GM12873 (cell line): ENCODE results near the gene TESK2.

Source experiments
- TF ChIP-seq, protein P1 (sequence below): IDR thresholded peaks from 2 replicates; pipeline ENCODE4 v1.5.1; 2012; ENCODE audit warnings: low read depth, mild to moderate bottlenecking, moderate library complexity, low read length, control low read depth; ENCODE audit not compliant: insufficient read depth; ENCODE audit errors: missing control alignments

TESK2 gene

DNA sequence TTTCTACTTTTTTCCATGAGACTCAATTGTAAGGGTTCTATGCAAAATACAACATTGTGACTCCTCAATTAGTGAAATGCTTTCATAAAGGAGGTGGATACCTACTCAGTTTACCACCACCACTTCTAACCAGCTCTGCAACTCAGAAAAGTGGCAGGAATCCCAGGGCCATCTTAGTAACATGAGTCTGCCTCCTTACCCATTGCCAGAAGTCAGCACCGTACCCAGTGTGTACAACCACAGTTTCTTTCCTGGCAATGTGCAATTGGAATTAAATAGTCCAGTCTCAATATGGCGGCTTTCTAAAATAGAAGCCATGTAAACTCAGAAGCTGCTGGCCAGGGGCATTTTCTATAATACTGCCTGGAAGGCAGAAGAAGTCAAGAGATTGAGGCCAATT is 32.1 kb downstream of the TESK2 start:
- TF ChIP-seq, protein P1, sequence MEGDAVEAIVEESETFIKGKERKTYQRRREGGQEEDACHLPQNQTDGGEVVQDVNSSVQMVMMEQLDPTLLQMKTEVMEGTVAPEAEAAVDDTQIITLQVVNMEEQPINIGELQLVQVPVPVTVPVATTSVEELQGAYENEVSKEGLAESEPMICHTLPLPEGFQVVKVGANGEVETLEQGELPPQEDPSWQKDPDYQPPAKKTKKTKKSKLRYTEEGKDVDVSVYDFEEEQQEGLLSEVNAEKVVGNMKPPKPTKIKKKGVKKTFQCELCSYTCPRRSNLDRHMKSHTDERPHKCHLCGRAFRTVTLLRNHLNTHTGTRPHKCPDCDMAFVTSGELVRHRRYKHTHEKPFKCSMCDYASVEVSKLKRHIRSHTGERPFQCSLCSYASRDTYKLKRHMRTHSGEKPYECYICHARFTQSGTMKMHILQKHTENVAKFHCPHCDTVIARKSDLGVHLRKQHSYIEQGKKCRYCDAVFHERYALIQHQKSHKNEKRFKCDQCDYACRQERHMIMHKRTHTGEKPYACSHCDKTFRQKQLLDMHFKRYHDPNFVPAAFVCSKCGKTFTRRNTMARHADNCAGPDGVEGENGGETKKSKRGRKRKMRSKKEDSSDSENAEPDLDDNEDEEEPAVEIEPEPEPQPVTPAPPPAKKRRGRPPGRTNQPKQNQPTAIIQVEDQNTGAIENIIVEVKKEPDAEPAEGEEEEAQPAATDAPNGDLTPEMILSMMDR, result no peak

DNA sequence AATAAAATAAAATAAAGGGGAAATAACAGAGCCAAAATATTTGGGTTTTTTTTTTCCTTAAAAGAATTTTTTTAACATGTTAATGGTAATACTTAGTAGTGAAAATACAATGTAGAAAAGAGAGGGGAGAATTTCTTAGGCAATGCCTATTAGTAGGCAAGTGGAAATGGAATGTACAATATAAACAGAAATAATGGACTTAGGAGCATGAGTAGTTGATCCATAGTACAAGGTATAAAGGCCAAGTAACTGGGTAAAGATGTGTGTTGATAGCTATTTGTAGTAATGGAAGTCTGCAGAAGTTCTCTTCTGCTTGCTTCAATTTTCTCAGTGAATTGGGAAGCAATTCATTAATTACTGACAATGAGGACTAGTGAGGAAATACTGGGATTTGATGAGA is 34.4 kb downstream of the TESK2 start:
- TF ChIP-seq, protein P1, result no peak

DNA sequence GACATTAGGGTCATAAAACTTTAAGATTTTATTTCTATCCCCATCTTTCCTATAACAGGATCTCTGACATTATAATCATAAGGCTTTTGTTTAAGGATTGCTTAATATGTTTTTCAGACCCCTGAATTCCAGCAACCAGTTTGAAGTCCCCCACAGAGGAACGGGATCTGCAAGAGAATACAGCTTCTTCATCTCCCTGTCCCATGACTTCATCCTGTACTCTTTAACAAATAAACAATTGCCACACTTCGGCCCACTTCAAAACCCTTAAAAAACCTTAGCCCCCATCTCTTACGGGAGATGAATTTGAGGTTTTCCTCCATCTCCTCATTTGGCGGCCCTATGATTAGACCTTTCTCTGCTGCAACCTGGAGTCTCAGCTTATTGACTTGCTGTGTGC is 35.8 kb downstream of the TESK2 start:
- TF ChIP-seq, protein P1, result no peak

DNA sequence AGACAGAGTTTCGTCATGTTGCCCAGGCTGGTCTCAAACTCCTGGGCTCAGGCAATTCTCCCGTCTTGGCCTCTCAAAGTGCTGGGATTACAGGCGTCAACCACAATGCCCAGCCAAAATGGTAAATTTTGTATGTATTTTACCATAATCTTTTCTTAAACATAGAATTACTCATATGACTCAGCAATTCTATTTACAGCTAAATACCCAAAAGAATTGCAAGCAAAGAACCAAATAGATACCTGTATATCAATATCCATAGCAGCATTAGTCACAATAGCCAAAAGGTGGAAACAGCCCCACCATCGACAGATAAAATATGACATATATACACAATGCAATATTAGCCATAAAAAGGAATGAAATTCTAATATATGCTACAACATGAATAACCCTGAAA is 36.5 kb downstream of the TESK2 start:
- TF ChIP-seq, protein P1, result no peak

DNA sequence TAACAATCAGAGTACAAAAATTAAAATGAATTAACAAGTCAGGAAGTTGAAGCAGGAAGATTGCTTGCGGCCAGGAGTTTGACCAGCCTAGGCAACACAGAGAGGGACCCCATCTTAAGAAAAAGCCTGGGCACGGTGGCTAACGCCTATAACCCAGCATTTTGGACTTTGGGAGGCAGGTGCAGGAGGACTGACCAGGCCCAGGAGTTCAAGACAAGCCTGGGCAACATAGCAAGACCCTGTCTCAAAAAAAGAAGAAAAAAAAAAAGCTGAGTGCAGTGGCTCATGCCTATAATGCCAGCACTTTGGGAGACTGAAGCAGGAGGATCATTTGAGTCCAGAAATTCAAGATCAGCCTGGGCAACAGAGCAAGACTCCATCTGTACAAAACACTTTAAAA is 38.5 kb downstream of the TESK2 start:
- TF ChIP-seq, protein P1, result no peak

DNA sequence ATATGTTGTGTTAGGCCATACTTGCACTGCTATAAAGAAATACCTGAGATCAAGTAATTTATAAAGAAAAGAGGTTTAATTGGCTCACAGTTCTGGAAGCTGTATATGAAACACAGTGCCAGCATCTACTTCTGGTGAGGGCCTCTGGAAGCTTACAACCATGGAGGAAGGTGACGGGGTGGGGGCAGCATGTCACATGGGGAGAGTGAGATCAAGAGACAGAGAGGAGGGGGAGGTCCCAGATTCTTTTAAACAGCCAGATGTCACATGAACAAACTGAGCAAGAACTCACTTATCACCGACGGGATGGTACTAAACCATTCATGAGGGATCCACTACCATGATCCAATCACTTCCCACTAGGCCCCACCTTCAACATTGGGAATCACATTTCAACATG is 42.6 kb downstream of the TESK2 start:
- TF ChIP-seq, protein P1, result no peak

DNA sequence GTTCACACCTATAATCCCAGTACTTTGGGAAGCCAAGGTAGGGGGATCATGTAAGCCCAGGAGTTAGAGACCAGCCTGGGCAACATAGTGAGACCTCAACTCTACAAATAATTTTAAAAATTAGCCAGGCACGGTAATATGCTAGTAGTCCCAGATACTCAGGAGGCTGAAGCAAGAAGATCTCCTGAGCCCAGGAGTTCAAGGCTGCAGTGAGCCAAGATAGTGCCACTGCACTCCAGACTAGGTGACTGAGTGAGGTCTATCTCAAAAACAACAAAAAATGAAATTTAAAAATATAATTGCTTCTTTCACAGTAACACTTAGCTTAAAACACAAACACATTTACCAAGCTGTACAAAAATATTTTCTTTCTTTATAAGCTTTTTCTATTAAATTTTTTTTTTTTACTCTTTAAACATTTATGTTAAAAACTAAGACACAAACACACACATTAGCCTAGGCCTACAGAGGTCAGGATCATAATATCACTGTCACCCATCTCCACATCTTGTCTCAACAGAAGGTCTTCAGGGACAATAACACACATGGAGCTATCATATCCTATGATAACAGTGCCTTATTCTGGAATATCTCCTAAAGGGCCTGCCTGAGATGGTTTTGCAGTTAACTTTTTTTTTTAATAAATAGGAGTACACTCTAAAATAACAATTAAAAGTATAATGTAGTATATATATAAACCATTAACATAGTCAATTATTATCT is 43.9 kb downstream of the TESK2 start:
- TF ChIP-seq, protein P1, result no peak
